ENCODE measurements around the gene IFT52. TPM values are rescaled to one million over a fixed set of nuclear protein-coding genes. Genes with fewer than 3 reads are reported as not detected.

The IFT52 gene
- total RNA-seq, 1 donor from 2014 or later, result 22.6 TPM

DNA sequence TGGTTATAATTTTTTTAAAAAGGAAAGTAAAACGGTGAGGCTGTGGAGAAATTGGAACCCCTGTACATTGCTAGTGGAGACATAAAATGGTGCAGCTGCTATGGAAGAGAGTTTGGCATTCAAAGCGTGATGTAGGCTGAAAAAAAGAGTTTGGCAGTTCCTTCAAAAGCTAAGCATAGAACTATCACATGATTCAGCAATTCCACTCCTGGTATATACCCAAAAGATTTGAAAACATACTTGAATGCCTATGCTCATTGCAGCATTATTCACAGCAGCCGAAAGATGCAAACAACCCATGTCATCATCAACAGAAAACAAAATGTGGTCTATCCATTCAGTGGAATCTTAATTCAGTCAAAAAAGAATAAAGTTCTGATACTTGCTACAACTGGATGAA is 36.4 kb upstream of the IFT52 start:
- H3K27me3 ChIP-seq (ENCODE audit: control insufficient read depth, insufficient read depth, low read length), result peaks cover 2% of the 10 kb centered on the region
- H3K4me3 ChIP-seq (ENCODE audit: low read depth, low read length), result no peak overlapping the region
- DNase-seq (ENCODE audit: low read depth) (no peak), FAIRE-seq (no peak)
- TF ChIP-seq, protein P1, sequence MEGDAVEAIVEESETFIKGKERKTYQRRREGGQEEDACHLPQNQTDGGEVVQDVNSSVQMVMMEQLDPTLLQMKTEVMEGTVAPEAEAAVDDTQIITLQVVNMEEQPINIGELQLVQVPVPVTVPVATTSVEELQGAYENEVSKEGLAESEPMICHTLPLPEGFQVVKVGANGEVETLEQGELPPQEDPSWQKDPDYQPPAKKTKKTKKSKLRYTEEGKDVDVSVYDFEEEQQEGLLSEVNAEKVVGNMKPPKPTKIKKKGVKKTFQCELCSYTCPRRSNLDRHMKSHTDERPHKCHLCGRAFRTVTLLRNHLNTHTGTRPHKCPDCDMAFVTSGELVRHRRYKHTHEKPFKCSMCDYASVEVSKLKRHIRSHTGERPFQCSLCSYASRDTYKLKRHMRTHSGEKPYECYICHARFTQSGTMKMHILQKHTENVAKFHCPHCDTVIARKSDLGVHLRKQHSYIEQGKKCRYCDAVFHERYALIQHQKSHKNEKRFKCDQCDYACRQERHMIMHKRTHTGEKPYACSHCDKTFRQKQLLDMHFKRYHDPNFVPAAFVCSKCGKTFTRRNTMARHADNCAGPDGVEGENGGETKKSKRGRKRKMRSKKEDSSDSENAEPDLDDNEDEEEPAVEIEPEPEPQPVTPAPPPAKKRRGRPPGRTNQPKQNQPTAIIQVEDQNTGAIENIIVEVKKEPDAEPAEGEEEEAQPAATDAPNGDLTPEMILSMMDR (IDR thresholded peaks at IDR 0.05; ENCODE audit: insufficient read depth, low read length, severe bottlenecking), result no peak
- H3K36me3 ChIP-seq (ENCODE audit: control insufficient read depth, insufficient read depth, low read length), result no peaks in the 10 kb centered on the region

DNA sequence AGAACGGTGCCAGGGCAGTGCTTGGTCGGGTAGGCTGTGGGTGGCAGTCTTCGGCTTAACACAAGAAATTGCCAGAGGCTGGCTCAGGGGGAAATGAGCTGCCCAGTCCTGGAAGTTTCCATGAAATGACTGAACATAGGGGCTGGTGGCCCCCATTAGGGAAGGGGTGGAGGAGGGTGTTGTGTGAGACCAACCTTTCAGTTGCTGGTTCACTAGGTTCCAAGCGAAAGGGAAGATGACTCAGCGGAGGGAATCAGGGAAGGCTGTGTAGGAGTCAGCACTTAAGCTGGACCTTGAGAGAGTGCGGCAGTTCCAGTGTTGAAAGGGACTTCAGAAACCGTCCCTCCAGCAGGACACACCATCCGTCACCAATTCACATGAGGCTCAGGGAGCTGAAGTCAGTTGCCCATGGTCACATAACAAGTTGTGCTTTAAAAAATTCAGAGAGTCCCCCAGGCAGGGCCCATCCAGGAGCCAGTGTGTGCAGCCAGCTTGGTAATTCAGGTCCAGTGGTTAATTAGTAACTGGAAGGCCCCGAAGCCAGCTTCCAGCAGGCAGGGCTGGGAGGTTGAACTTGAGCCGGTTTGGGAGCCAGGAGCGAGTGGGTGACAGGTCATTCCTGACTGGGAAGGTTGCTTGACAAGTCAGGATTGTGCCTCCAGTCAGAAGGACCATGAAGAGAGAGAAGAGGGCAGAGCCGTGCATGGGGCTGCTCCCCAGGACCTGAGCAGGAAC is 32.2 kb upstream of the IFT52 start, which contains the start of gene SGK2:
SGK2 (plus strand) TSS at position 616 of the 735 bp plus-strand sequence. CDS start 7,469 bp downstream, outside the sequence.
- Histone ChIP-seq H3K27me3 (ENCODE audit: control insufficient read depth, insufficient read depth, low read length) (peaks cover 2% of the 10 kb centered on the region), H3K4me3 (ENCODE audit: low read depth, low read length) (no peak within 1 kb of the TSS), H3K36me3 (ENCODE audit: control insufficient read depth, insufficient read depth, low read length) (no peaks in the 10 kb centered on the region)
- TF ChIP-seq, protein P1 (IDR thresholded peaks at IDR 0.05; ENCODE audit: insufficient read depth, low read length, severe bottlenecking), result no peak
- DNase-seq (ENCODE audit: low read depth) (peak; percentile 37), FAIRE-seq (no peak)

DNA sequence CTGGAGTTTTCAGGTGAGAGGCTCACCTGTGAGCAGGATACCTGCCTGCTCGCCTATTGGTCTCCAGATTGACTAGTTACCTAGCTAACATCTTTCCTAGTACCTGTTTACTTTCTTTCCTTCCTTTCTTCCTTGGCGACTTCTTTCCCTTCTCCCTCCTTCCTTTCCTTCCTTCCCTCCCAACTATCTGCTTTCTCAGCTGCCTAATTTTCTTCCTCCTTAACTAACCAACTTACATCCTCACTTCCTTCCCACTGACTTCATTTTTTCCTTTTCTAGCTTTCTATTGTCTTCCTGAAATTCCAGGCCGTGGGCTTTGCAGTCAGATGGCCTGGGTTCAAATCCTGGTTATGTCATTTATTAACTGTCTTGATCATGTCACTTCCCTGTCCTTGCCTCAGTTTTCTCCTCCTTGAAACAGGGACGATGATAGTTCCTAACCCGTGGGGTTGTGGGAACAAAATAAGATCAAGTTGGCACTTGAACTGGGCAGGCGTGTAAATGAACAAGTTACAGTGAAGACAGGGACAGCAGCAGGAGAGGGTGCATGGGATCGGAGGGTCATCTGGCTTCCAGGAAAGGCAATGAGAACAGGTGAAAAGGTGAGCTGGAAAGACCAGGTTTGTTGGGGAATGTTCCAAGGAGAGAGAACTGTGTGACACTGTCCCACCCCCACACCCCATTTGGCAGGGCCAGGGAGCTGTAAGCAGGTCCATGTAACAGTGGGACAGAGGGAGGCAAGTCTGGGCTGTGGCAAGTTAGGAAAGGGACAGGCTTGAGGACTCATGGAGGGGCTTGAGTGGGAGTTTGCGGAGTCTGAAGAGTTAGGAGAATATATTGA is 31.4 kb upstream of the IFT52 start:
- DNase-seq (ENCODE audit: low read depth), result no peak
- Histone ChIP-seq H3K27me3 (ENCODE audit: control insufficient read depth, insufficient read depth, low read length) (peaks cover 2% of the 10 kb centered on the region), H3K4me3 (ENCODE audit: low read depth, low read length) (no peak overlapping the region), H3K36me3 (ENCODE audit: control insufficient read depth, insufficient read depth, low read length) (no peaks in the 10 kb centered on the region)
- no peak for FAIRE-seq
- TF ChIP-seq, protein P1 (IDR thresholded peaks at IDR 0.05; ENCODE audit: insufficient read depth, low read length, severe bottlenecking), result no peak

DNA sequence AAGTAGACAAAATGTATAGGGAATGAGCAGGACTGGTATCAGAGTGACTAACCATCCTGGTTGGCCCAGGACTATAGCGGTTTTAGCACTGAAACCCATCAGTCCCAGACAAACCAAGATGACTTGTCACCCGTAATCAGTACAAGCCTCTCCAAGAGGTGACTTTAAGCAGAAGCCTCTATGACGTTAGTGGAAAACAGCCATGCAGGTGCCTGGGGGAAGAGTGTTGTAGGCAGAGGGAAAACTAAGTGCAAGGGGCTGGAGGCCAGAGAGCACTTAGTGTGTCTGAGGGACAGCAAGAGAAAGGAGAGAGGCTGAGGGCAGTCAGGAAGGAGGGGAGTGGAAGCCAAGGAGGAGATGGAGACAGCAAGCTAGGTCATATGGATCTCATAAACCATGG is 29.8 kb upstream of the IFT52 start:
- no peak overlapping the region for H3K4me3 ChIP-seq (ENCODE audit: low read depth, low read length)
- DNase-seq (ENCODE audit: low read depth) (no peak), FAIRE-seq (no peak)
- H3K27me3 ChIP-seq (ENCODE audit: control insufficient read depth, insufficient read depth, low read length), result peaks cover 2% of the 10 kb centered on the region
- H3K36me3 ChIP-seq (ENCODE audit: control insufficient read depth, insufficient read depth, low read length), result no peaks in the 10 kb centered on the region
- TF ChIP-seq, protein P1 (IDR thresholded peaks at IDR 0.05; ENCODE audit: insufficient read depth, low read length, severe bottlenecking), result no peak

DNA sequence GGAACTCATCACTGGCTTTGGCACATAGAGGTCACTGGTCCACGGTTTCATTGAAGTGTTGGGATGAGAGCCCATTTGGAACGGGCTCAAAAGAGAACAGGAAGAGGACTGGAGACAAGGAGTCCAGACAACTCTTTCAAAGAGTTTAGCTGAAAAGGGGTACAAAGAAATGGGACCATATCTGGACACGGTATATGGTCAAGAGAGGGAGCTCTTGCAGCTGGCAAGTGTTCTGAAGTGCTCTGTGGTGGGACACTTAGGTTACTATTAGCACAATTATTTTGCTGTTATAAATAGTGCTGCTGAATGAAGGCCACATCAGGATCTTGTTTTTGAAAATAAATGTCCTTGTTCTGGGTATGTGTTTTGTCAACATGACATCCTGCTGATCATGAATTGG is 27.3 kb upstream of the IFT52 start:
- Histone ChIP-seq H3K27me3 (ENCODE audit: control insufficient read depth, insufficient read depth, low read length) (peaks cover 2% of the 10 kb centered on the region), H3K4me3 (ENCODE audit: low read depth, low read length) (no peak overlapping the region), H3K36me3 (ENCODE audit: control insufficient read depth, insufficient read depth, low read length) (no peaks in the 10 kb centered on the region)
- TF ChIP-seq, protein P1 (IDR thresholded peaks at IDR 0.05; ENCODE audit: insufficient read depth, low read length, severe bottlenecking), result no peak
- FAIRE-seq, result no peak
- DNase-seq (ENCODE audit: low read depth), result no peak
